Epithelial cell of alveolus of lung (primary cell): ENCODE data around the gene ARL3. TPM values are rescaled to one million over a fixed set of nuclear protein-coding genes. Genes with fewer than 3 reads are reported as not detected.

Experiments used
- total RNA-seq: library from RNA; depleted of rRNA; stranded (reverse); fragments of >200 nt; gene quantifications from 2 replicates; pipeline ENCODE4 v1.2.1, GENCODE V29; 2015

ARL3 gene
- total RNA-seq: 6.9 and 13.1 TPM in 2 replicates

GRCh38 chr10:102713814-102714620 lies at the start of gene ARL3:
TSS of gene ARL3 (minus strand) at chr10:102714397. CDS start at chr10:102714275, 122 bp downstream.

GRCh38 chr10:102743588-102744373 lies 29.6 kb upstream of the ARL3 start, which contains the start of gene WBP1L:
TSS of gene WBP1L (plus strand) at chr10:102743948. CDS start at chr10:102744054, 106 bp downstream.

GRCh38 chr10:102714621-102715455 lies 641 bp upstream of the ARL3 start, which contains the start of gene SFXN2:
TSS of gene SFXN2 (plus strand) at chr10:102714636. CDS start at chr10:102726637, 12,001 bp downstream.

GRCh38 chr10:102644066-102644645 lies 70.0 kb downstream of the ARL3 start, which contains the start of gene TRIM8:
TSS of gene TRIM8 (plus strand) at chr10:102644479. CDS start at chr10:102644618, 139 bp downstream.

Other genes starting within 250 kb of the ARL3 start
- gene ACTR1A, start 211.7 kb downstream of the ARL3 start, total RNA-seq: 116 and 169 TPM in 2 replicates
- 7.2 and 14.1 TPM in 2 replicates for gene SUFU, start 210.4 kb downstream of the ARL3 start, total RNA-seq
- 112 and 131 TPM in 2 replicates for gene TRIM8, start 69.9 kb downstream of the ARL3 start, total RNA-seq
- 1.4 and 6.5 TPM in 2 replicates for gene SFXN2, start 239 bp upstream of the ARL3 start, total RNA-seq
- gene WBP1L, start 29.6 kb upstream of the ARL3 start, total RNA-seq: 60.0 and 81.8 TPM in 2 replicates
- gene CYP17A1, start 123.0 kb upstream of the ARL3 start, total RNA-seq: not detected in 2 replicates
- 9.2 and 21.6 TPM in 2 replicates for gene BORCS7, start 139.9 kb upstream of the ARL3 start, total RNA-seq
- gene AS3MT, start 155.1 kb upstream of the ARL3 start, total RNA-seq: 0.78 and 1.8 TPM in 2 replicates
- gene CNNM2, start 203.9 kb upstream of the ARL3 start, total RNA-seq: 3.2 and 13.0 TPM in 2 replicates